ENCODE data around the gene FAM107A.

DNA sequence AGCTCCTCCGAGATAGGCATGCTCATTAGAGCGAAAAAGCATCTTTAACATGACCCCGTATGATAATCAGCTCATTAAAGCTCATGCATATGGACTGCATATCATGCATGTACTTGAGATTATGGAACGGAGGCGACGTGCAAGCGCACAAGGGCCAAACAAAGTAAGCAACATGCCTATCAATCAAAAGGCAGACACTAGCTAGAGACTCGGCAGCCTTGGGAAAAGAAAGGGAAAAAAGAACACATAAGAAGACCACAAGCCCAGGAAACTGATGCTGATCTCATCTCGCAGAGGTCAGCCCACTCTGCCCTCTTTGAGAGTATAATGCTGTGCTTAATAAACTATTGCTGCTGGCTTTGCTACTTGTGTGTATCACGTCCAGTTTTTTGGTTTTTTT lies 37.6 kb downstream of the FAM107A start:
- TF ChIP-seq, protein P1, sequence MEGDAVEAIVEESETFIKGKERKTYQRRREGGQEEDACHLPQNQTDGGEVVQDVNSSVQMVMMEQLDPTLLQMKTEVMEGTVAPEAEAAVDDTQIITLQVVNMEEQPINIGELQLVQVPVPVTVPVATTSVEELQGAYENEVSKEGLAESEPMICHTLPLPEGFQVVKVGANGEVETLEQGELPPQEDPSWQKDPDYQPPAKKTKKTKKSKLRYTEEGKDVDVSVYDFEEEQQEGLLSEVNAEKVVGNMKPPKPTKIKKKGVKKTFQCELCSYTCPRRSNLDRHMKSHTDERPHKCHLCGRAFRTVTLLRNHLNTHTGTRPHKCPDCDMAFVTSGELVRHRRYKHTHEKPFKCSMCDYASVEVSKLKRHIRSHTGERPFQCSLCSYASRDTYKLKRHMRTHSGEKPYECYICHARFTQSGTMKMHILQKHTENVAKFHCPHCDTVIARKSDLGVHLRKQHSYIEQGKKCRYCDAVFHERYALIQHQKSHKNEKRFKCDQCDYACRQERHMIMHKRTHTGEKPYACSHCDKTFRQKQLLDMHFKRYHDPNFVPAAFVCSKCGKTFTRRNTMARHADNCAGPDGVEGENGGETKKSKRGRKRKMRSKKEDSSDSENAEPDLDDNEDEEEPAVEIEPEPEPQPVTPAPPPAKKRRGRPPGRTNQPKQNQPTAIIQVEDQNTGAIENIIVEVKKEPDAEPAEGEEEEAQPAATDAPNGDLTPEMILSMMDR (conservative IDR thresholded peaks at IDR 0.05; ENCODE audit: low read depth in 2 of 2): no peak
- TF ChIP-seq, protein P2, sequence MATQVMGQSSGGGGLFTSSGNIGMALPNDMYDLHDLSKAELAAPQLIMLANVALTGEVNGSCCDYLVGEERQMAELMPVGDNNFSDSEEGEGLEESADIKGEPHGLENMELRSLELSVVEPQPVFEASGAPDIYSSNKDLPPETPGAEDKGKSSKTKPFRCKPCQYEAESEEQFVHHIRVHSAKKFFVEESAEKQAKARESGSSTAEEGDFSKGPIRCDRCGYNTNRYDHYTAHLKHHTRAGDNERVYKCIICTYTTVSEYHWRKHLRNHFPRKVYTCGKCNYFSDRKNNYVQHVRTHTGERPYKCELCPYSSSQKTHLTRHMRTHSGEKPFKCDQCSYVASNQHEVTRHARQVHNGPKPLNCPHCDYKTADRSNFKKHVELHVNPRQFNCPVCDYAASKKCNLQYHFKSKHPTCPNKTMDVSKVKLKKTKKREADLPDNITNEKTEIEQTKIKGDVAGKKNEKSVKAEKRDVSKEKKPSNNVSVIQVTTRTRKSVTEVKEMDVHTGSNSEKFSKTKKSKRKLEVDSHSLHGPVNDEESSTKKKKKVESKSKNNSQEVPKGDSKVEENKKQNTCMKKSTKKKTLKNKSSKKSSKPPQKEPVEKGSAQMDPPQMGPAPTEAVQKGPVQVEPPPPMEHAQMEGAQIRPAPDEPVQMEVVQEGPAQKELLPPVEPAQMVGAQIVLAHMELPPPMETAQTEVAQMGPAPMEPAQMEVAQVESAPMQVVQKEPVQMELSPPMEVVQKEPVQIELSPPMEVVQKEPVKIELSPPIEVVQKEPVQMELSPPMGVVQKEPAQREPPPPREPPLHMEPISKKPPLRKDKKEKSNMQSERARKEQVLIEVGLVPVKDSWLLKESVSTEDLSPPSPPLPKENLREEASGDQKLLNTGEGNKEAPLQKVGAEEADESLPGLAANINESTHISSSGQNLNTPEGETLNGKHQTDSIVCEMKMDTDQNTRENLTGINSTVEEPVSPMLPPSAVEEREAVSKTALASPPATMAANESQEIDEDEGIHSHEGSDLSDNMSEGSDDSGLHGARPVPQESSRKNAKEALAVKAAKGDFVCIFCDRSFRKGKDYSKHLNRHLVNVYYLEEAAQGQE (IDR thresholded peaks at IDR 0.05; ENCODE audit: unreplicated experiment): no peak
- no peak for TF ChIP-seq EZH2 (IDR thresholded peaks at IDR 0.05; ENCODE audit: low read depth, unreplicated experiment)
